Ascending aorta (tissue), 2 donors: ENCODE data around the gene ULK4. TPM values are rescaled to one million over a fixed set of nuclear protein-coding genes. Genes with fewer than 3 reads are reported as not detected.
"Not testable (repeated sequence)": the region's sequence is repeated elsewhere in the genome, so short reads cannot be mapped to it uniquely, and the experiment has no call there.

Experiments
- DNase-seq, 2 donors: peaks; one replicate each; pipeline ENCODE4 v3.0.0-alpha.2; 2019; ENCODE audit warnings: low spot score in 2 of 2
- H3K27ac ChIP-seq, 2 donors: fragments of 200-600 bp; sonication (generic); one replicate each; pipeline ENCODE4 v1.5.1; 2016 to 2017; ENCODE audit warnings: mild to moderate bottlenecking in 1 of 2
- H3K27me3 ChIP-seq: fragments of 200-600 bp; sonication (generic); one replicate; pipeline ENCODE4 v1.5.1; 2017
- H3K36me3 ChIP-seq, 2 donors: fragments of 200-600 bp; sonication (generic); one replicate each; pipeline ENCODE4 v1.5.1; 2016
- H3K4me1 ChIP-seq, 2 donors: fragments of 200-600 bp; sonication (generic); one replicate each; pipeline ENCODE4 v1.5.1; 2016 to 2017; ENCODE audit warnings: mild to moderate bottlenecking in 1 of 2
- H3K4me3 ChIP-seq, 2 donors: fragments of 200-600 bp; sonication (generic); one replicate each; pipeline ENCODE4 v1.5.1; 2016 to 2017; ENCODE audit warnings: mild to moderate bottlenecking in 1 of 2
- H3K9me3 ChIP-seq, 2 donors: fragments of 200-600 bp; sonication (generic); one replicate each; pipeline ENCODE4 v1.5.1; 2016
- CTCF ChIP-seq, 3 experiments: fragments of 200-600 bp in 2 of 3; fragments of 450-650 bp in 1 of 3; sonication (generic) in 2 of 3; IDR thresholded peaks; one replicate each; pipeline ENCODE4 v1.5.1; 2016 to 2019; ENCODE audit warnings: antibody characterized with exemption in 3 of 3, mild to moderate bottlenecking in 1 of 3, moderate library complexity in 1 of 3
- intact Hi-C: fragments of 100-400 bp; cut with DNase I; formaldehyde crosslinking; loops from one replicate; pipeline ENCODE4 v1.15.1; 2023
- total RNA-seq: library from RNA; depleted of rRNA; stranded (reverse); fragments of >200 nt; gene quantifications from one replicate; pipeline ENCODE4 v1.1.0, GENCODE V29; 2016

The ULK4 gene
- total RNA-seq, 1 donor from 2014 or later, result 4.2 TPM

GRCh38 chr3:41716471-41716870 lies 245.4 kb downstream of the ULK4 start:
- DNase-seq, result no peak
- Histone ChIP-seq H3K27ac (no peak overlapping the region), H3K4me3 (no peak overlapping the region), H3K9me3 (no peaks in the 10 kb centered on the region), H3K36me3 (no peaks in the 10 kb centered on the region), H3K4me1 (no peaks in the 10 kb centered on the region), H3K27me3 (no peaks in the 10 kb centered on the region)
- TF ChIP-seq CTCF (IDR thresholded peaks at IDR 0.05), result peak in 1 of 3 experiments; percentile 30
- intact Hi-C loops, result loop anchor here (5.0 kb wide), 1 partner anchor 1134 kb away; no protein-coding TSS in a partner anchor

DNA sequence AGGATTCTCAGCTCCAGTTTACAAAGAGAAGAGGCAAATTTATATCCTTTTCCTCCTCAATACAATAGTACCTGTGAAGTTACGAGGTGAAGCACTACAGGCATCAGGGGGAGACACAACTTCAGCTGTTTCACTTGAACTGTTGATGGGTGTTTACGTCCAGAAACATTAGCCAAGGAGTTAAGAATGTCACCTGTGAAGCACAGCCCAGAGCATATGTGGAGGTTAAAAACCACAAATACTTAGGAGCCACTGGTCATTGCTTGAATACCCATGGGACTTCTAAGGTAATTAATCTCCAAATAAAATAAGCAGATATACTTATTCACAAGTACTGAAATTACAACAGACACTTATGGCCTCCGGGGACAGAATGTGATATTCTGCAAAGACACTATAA lies 246.5 kb downstream of the ULK4 start:
- intact Hi-C loops, result loop anchor here (5.0 kb wide), 1 partner anchor 1133 kb away; no protein-coding TSS in a partner anchor

GRCh38 chr3:41711651-41712050 lies 250.3 kb downstream of the ULK4 start:
- DNase-seq, result no peak
- H3K4me1 ChIP-seq, result no peaks in the 10 kb centered on the region
- no peaks in the 10 kb centered on the region for H3K36me3 ChIP-seq
- no peak overlapping the region for H3K27ac ChIP-seq
- no peaks in the 10 kb centered on the region for H3K9me3 ChIP-seq
- intact Hi-C loops, result no loop called here
- no peak overlapping the region for H3K4me3 ChIP-seq
- TF ChIP-seq CTCF (IDR thresholded peaks at IDR 0.05), result no peak
- H3K27me3 ChIP-seq, result no peaks in the 10 kb centered on the region

More for the DNA sequence above, 246.5 kb downstream of the ULK4 start:
- Histone ChIP-seq H3K36me3 (no peaks in the 10 kb centered on the region), H3K9me3 (no peaks in the 10 kb centered on the region), H3K4me1 (no peaks in the 10 kb centered on the region), H3K27ac (no peak overlapping the region), H3K4me3 (no peak overlapping the region), H3K27me3 (no peaks in the 10 kb centered on the region)
- DNase-seq, result no peak
- TF ChIP-seq CTCF (IDR thresholded peaks at IDR 0.05), result no peak

GRCh38 chr3:41710646-41711388 lies 251.1 kb downstream of the ULK4 start:
- Histone ChIP-seq H3K4me1 (no peaks in the 10 kb centered on the region), H3K4me3 (no peak overlapping the region), H3K9me3 (no peaks in the 10 kb centered on the region), H3K36me3 (no peaks in the 10 kb centered on the region), H3K27ac (no peak overlapping the region), H3K27me3 (no peaks in the 10 kb centered on the region)
- DNase-seq, result no peak
- intact Hi-C loops, result no loop called here
- TF ChIP-seq CTCF (IDR thresholded peaks at IDR 0.05), result no peak

GRCh38 chr3:41709213-41709612 lies 252.7 kb downstream of the ULK4 start:
- H3K4me3 ChIP-seq, DNase-seq, H3K4me1 ChIP-seq, H3K9me3 ChIP-seq, H3K27ac ChIP-seq, H3K27me3 ChIP-seq, intact Hi-C loops, H3K36me3 ChIP-seq: not testable (repeated sequence)

- TF ChIP-seq CTCF (IDR thresholded peaks at IDR 0.05), result no peak
- Histone ChIP-seq H3K27me3 (no peaks in the 10 kb centered on the region), H3K4me1 (no peaks in the 10 kb centered on the region), H3K9me3 (no peaks in the 10 kb centered on the region), H3K27ac (no peak overlapping the region), H3K36me3 (no peaks in the 10 kb centered on the region), H3K4me3 (no peak overlapping the region)
- no peak for DNase-seq
- intact Hi-C loops, result no loop called here
Measured at GRCh38 chr3:41708176-41708575, 253.7 kb downstream of the ULK4 start.
